NCI-H1436 treated with DMSO at 0.1 percent for 48 hours (cell line): Measurements from ENCODE around the gene FKTN.

Experiments
- DNase-seq: peaks from one replicate; lab custom pipeline; 2025; lab: John Stamatoyannopoulos, UW

The FKTN gene

GRCh38 chr9:105678781-105679180 is 120.8 kb downstream of the FKTN start:
- no peak for DNase-seq

- DNase-seq: no peak
Measured at GRCh38 chr9:105679257-105680022, 121.5 kb downstream of the FKTN start.

- no peak for DNase-seq
Measured at GRCh38 chr9:105681313-105681712, 123.4 kb downstream of the FKTN start.

- DNase-seq: no peak
Measured at GRCh38 chr9:105681724-105682123, 123.8 kb downstream of the FKTN start.

GRCh38 chr9:105683688-105684275 is 125.9 kb downstream of the FKTN start:
- no peak for DNase-seq

GRCh38 chr9:105686936-105687335 is 129.0 kb downstream of the FKTN start:
- DNase-seq: no peak
